Stimulated activated naive B cell treated with anti-CD40 and anti-IgM and Interleukin-4, amounts not matched to agents 10 μg/mL and 1 μg/mL and 100 μg/mL, for 72 hours (primary cell): Measurements from ENCODE around the gene RERE.

ENCODE experiments used
- ATAC-seq, 2 donors: fragments of 150-1000 bp; cut with Tn5 transposase; replicated peaks; 2 replicates each; pipeline ENCODE4 v1.10.0; 2021; ENCODE audit warnings: moderate library complexity in 1 of 2
- DNase-seq: peaks from one replicate; pipeline ENCODE4 v3.0.0; 2021
- H3K27ac Mint-ChIP-seq: one replicate; pipeline ENCODE4 v1.8.0; 2022; ENCODE audit warnings: mild to moderate bottlenecking, mixed read lengths
- H3K27me3 Mint-ChIP-seq, 2 donors: one replicate each; pipeline ENCODE4 v1.8.0; 2022; ENCODE audit warnings: mixed read lengths in 2 of 2
- H3K36me3 Mint-ChIP-seq, 2 donors: one replicate each; pipeline ENCODE4 v1.8.0; 2022; ENCODE audit warnings: mixed read lengths in 2 of 2, mild to moderate bottlenecking in 1 of 2
- H3K4me1 Mint-ChIP-seq, 2 donors: one replicate each; pipeline ENCODE4 v1.8.0; 2022; ENCODE audit warnings: mixed read lengths in 2 of 2, mild to moderate bottlenecking in 1 of 2
- H3K4me3 Mint-ChIP-seq, 2 donors: one replicate each; pipeline ENCODE4 v1.8.0; 2022; ENCODE audit warnings: mild to moderate bottlenecking in 2 of 2, mixed read lengths in 2 of 2, moderate library complexity in 1 of 2
- H3K9me3 Mint-ChIP-seq, 2 donors: one replicate each; pipeline ENCODE4 v1.8.0; 2022; ENCODE audit warnings: mixed read lengths in 2 of 2, mild to moderate bottlenecking in 1 of 2

RERE gene

DNA sequence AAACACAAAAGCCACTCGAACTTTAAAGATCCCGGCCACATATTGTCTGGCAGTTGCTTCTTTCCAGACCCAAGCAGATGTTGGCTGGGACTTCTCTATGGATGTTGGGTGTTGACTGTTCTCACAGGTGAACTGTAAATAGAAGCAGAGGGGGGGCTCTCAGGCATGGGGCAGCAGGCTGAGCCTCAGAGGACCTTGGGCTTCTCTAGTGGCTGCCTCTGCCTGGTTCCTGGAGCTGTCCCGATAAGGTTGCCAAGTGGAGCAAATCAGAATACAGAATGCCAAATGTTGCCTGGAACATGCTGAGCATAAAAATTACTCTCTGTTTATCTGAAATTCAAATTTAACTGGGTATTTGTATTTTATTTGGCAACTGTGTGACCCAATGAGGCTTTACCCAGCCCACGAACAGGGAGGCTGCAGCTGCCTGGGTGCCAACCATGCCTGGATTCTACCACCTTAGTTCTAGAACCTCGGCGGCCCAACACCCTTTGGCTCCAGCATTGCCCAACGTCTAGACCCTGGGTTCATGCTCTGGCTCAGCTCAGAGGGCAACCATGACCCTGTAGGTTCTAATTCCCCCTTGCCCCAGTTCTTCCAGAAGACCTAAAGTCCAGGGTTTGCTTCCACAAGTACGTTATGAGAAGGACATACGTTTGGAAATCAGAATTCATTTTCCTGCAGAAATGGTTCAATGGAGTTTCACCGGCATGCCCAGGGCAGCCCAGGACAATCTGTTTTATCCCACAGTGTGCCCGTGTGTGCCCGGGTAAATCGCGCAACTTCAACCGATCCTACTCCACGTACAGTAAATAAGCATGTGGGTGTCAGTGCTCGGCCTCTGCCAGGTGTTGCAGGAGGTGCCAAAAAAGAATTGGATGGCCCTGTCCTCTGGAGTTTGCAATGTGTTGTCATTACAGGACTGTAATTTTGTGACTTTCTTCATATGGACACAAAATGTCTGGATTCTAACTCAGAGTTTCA lies 504.9 kb downstream of the RERE start:
- H3K4me1 Mint-ChIP-seq, result peaks cover under 1 to 12% of the 10 kb centered on the region in 2 donors
- H3K27ac Mint-ChIP-seq, result no peak overlapping the region
- H3K9me3 Mint-ChIP-seq, result peaks cover 3 to 4% of the 10 kb centered on the region in 2 donors
- no peak overlapping the region for H3K4me3 Mint-ChIP-seq
- H3K27me3 Mint-ChIP-seq, result peaks cover 54 to 63% of the 10 kb centered on the region in 2 donors
- DNase-seq (no peak), ATAC-seq (no peak)
- H3K36me3 Mint-ChIP-seq, result no peaks in the 10 kb centered on the region

DNA sequence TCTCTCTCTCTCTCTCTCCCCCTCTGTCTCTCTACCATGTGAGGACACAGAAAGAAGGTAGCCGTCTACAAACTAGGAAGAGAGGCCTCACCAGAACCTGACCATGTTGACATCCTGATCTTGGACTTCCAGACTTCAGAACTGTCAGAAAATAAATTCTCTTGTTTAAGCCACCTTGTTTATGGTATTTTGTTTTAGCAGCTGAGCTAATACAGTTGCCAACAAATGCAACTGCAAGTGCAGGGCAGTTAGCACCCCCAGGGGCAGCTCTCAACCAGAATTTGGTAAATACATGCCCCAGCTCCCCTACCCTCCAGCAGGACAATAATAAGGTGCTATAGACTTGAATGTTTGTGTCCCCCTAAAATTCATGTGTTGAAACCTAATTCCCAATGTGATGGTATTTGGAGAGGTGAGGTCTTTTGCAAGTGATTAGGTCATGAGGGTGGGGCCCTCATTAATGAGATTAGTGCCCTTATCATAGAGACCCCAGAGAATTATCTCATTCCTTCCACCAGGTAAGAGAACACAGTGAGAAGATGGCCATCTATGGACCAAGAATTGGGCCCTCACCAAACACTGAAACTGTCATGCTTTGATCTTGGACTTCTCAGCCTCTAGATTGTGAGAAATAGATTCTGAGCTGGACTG lies 506.2 kb downstream of the RERE start:
- DNase-seq (no peak), ATAC-seq (no peak)
- Mint-ChIP-seq H3K27me3 (peaks cover 41 to 58% of the 10 kb centered on the region in 2 donors), H3K27ac (no peak overlapping the region), H3K9me3 (peaks cover 3 to 4% of the 10 kb centered on the region in 2 donors), H3K4me3 (no peak overlapping the region), H3K4me1 (peaks cover 0 to 10% of the 10 kb centered on the region in 2 donors), H3K36me3 (no peaks in the 10 kb centered on the region)

DNA sequence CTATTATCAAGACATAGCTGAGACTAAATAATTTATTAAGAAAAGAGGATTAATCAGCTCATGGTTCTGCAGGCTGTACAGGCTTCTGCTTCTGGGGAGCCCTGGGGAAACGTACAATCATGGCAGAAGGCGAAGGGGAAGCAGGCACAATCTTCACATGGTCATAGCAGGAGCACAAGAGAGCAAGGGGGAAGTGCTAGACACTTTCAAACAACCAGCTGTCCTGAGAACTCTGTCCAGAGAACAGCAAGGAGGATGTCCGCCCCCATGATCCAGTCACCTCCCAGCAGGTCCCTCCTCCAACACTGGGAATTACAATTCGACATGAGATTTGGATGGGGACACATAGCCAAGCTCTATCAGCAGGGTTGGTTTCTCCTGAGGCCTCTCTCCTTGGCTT lies 509.8 kb downstream of the RERE start:
- DNase-seq (no peak), ATAC-seq (no peak)
- no peaks in the 10 kb centered on the region for H3K4me1 Mint-ChIP-seq

DNA sequence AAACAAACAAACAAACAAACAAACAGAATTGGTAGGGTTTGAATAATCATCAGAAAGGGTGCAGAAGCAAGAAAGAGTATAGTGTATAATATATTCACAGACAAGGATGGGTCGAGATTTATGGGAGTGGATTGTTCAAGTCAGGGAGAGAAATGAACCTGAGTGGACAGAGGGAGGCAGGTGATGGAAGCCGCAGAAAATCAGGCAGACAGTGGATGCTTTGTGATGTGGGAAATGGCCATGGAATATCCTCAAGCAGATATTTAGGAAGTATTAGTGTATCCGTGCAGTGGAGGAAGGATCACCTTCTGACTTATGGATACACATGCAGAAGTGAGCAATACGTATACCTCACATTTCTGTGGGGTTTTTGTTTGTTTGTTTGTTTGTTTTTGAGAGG lies 513.6 kb downstream of the RERE start:
- Mint-ChIP-seq H3K4me3 (no peak overlapping the region), H3K27me3 (peaks cover 20 to 41% of the 10 kb centered on the region in 2 donors), H3K9me3 (no peaks in the 10 kb centered on the region), H3K4me1 (no peaks in the 10 kb centered on the region), H3K36me3 (no peaks in the 10 kb centered on the region), H3K27ac (no peak overlapping the region)
- ATAC-seq (no peak), DNase-seq (no peak)

More for the DNA sequence above, 509.8 kb downstream of the RERE start:
- Mint-ChIP-seq H3K27ac (no peak overlapping the region), H3K27me3 (peaks cover 19 to 41% of the 10 kb centered on the region in 2 donors), H3K36me3 (no peaks in the 10 kb centered on the region), H3K4me3 (no peak overlapping the region), H3K9me3 (peaks cover 3 to 4% of the 10 kb centered on the region in 2 donors)

DNA sequence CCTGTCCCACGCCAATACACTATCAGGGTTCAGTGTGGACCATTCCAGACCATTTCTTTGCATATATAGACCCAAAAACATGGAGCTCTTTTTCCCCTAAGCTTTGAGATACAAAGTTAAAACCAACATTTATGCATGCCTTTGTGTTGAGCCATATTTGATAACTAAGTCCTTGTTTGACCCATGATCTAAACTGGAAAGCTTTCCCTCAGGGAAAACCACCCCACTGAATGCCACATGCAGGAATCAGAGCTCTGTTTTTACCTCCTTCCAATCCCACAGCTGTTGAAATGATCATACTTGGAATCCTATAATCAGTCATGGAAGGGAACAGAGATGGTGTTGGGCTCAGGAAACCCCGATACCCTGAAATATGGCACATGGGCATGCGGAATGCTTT lies 514.3 kb downstream of the RERE start:
- Mint-ChIP-seq H3K9me3 (no peaks in the 10 kb centered on the region), H3K36me3 (no peaks in the 10 kb centered on the region), H3K27me3 (peaks cover 20 to 41% of the 10 kb centered on the region in 2 donors), H3K4me1 (no peaks in the 10 kb centered on the region), H3K27ac (no peak overlapping the region), H3K4me3 (no peak overlapping the region)
- ATAC-seq (no peak), DNase-seq (no peak)
